Skeletal muscle tissue (tissue), 4 donors: Measurements from ENCODE around the gene CHMP1B. TPM values are rescaled to one million over a fixed set of nuclear protein-coding genes. Genes with fewer than 3 reads are reported as not detected.
A peak's percentile ranks its signal among the peaks of the same experiment; 100 is the strongest.

Experiments used
- H3K27ac ChIP-seq: one replicate; pipeline ENCODE4 v1.7.0; 2013; ENCODE audit warnings: mild to moderate bottlenecking, low read depth, low read length, inconsistent platforms
- H3K27me3 ChIP-seq, 3 donors: one replicate each; pipeline ENCODE4 v1.7.0; 2013; ENCODE audit warnings: low read length in 3 of 3; ENCODE audit not compliant: control insufficient read depth in 3 of 3, insufficient read depth in 3 of 3
- H3K36me3 ChIP-seq, 3 donors: one replicate each; pipeline ENCODE4 v1.7.0; 2013; ENCODE audit warnings: low read length in 3 of 3; ENCODE audit not compliant: control insufficient read depth in 3 of 3, insufficient read depth in 3 of 3
- H3K4me1 ChIP-seq, 3 donors: one replicate each; pipeline ENCODE4 v1.7.0; 2013; ENCODE audit warnings: low read length in 3 of 3, mild to moderate bottlenecking in 3 of 3; ENCODE audit not compliant: control insufficient read depth in 3 of 3, insufficient read depth in 3 of 3
- H3K4me3 ChIP-seq, 3 donors: one replicate each; pipeline ENCODE4 v1.7.0; 2013; ENCODE audit warnings: low read length in 3 of 3
- H3K9ac ChIP-seq, 3 donors: one replicate each; pipeline ENCODE4 v1.7.0; 2013; ENCODE audit warnings: low read length in 3 of 3, mild to moderate bottlenecking in 3 of 3, moderate library complexity in 2 of 3, low read depth in 1 of 3
- H3K9me3 ChIP-seq, 3 donors: one replicate each; pipeline ENCODE4 v1.7.0; 2013; ENCODE audit warnings: low read length in 3 of 3; ENCODE audit not compliant: control insufficient read depth in 3 of 3
- total RNA-seq: library from RNA; depleted of rRNA; stranded (reverse); fragments of >200 nt; gene quantifications from one replicate; pipeline ENCODE4 v1.2.3, GENCODE V29; 2014
- donor health status: Osteomylitis.

Gene CHMP1B
- total RNA-seq, 1 donor from 2014 or later: 29.2 TPM

- Histone ChIP-seq H3K4me3 (no peak overlapping the region), H3K27ac (no peak overlapping the region), H3K27me3 (no peaks in the 10 kb centered on the region), H3K9me3 (no peaks in the 10 kb centered on the region), H3K36me3 (no peaks in the 10 kb centered on the region), H3K9ac (no peak overlapping the region), H3K4me1 (no peaks in the 10 kb centered on the region)
Measured at GRCh38 chr18:11834772-11835171, 16.4 kb upstream of the CHMP1B start.

GRCh38 chr18:11839556-11839955 lies 11.7 kb upstream of the CHMP1B start:
- H3K27me3 ChIP-seq: no peaks in the 10 kb centered on the region
- no peaks in the 10 kb centered on the region for H3K4me1 ChIP-seq
- no peak overlapping the region for H3K9ac ChIP-seq
- no peaks in the 10 kb centered on the region for H3K36me3 ChIP-seq
- H3K27ac ChIP-seq: no peak overlapping the region
- no peak overlapping the region for H3K4me3 ChIP-seq
- no peaks in the 10 kb centered on the region for H3K9me3 ChIP-seq

- H3K27ac ChIP-seq: no peak overlapping the region
- no peak overlapping the region for H3K4me3 ChIP-seq
- no peaks in the 10 kb centered on the region for H3K36me3 ChIP-seq
- no peaks in the 10 kb centered on the region for H3K9me3 ChIP-seq
- H3K27me3 ChIP-seq: no peaks in the 10 kb centered on the region
- no peaks in the 10 kb centered on the region for H3K4me1 ChIP-seq
- H3K9ac ChIP-seq: no peak overlapping the region
Measured at GRCh38 chr18:11840493-11840892, 10.7 kb upstream of the CHMP1B start.

GRCh38 chr18:11842562-11842961 lies 8.7 kb upstream of the CHMP1B start:
- H3K4me3 ChIP-seq: no peak overlapping the region
- no peaks in the 10 kb centered on the region for H3K9me3 ChIP-seq
- no peaks in the 10 kb centered on the region for H3K27me3 ChIP-seq
- H3K9ac ChIP-seq: no peak overlapping the region
- no peaks in the 10 kb centered on the region for H3K36me3 ChIP-seq
- no peak overlapping the region for H3K27ac ChIP-seq
- H3K4me1 ChIP-seq: no peaks in the 10 kb centered on the region

- Histone ChIP-seq H3K27ac (no peak overlapping the region), H3K4me3 (no peak overlapping the region), H3K27me3 (no peaks in the 10 kb centered on the region), H3K36me3 (no peaks in the 10 kb centered on the region), H3K9me3 (no peaks in the 10 kb centered on the region), H3K9ac (no peak overlapping the region), H3K4me1 (peaks cover under 1 to 2% (median 1%) of the 10 kb centered on the region in 3 donors)
Measured at GRCh38 chr18:11844436-11844835, 6.8 kb upstream of the CHMP1B start.

GRCh38 chr18:11845654-11846053 lies 5.6 kb upstream of the CHMP1B start:
- Histone ChIP-seq H3K27me3 (no peaks in the 10 kb centered on the region), H3K36me3 (no peaks in the 10 kb centered on the region), H3K4me3 (no peak overlapping the region), H3K9me3 (no peaks in the 10 kb centered on the region), H3K4me1 (peaks cover 8 to 11% (median 8%) of the 10 kb centered on the region in 3 donors), H3K9ac (no peak overlapping the region), H3K27ac (no peak overlapping the region)

GRCh38 chr18:11847811-11848210 lies 3.4 kb upstream of the CHMP1B start:
- Histone ChIP-seq H3K27me3 (no peaks in the 10 kb centered on the region), H3K9ac (no peak overlapping the region), H3K4me3 (no peak overlapping the region), H3K36me3 (no peaks in the 10 kb centered on the region), H3K27ac (no peak overlapping the region), H3K9me3 (no peaks in the 10 kb centered on the region), H3K4me1 (peaks cover 8 to 12% (median 11%) of the 10 kb centered on the region in 3 donors)

- H3K27ac ChIP-seq: peak overlapping the region; percentile 94
- peak overlapping the region; percentile 86 to 96 (median 94) for H3K9ac ChIP-seq
- peak overlapping the region; percentile 94 to 99 (median 95) for H3K4me3 ChIP-seq
Measured at GRCh38 chr18:11849279-11849678, 1.9 kb upstream of the CHMP1B start.

GRCh38 chr18:11849841-11850634 lies 1.2 kb upstream of the CHMP1B start:
- Histone ChIP-seq H3K27ac (peak overlapping the region; percentile 94), H3K9me3 (no peaks in the 10 kb centered on the region), H3K36me3 (no peaks in the 10 kb centered on the region), H3K4me1 (peaks cover 17 to 25% (median 18%) of the 10 kb centered on the region in 3 donors), H3K27me3 (no peaks in the 10 kb centered on the region), H3K4me3 (peak overlapping the region; percentile 94 to 99 (median 95)), H3K9ac (peak overlapping the region; percentile 86 to 96 (median 94))

More at GRCh38 chr18:11849279-11849678, 1.9 kb upstream of the CHMP1B start:
- Histone ChIP-seq H3K9me3 (no peaks in the 10 kb centered on the region), H3K36me3 (no peaks in the 10 kb centered on the region), H3K27me3 (no peaks in the 10 kb centered on the region), H3K4me1 (peaks cover 17 to 25% (median 18%) of the 10 kb centered on the region in 3 donors)

GRCh38 chr18:11850821-11851145 lies 430 bp upstream of the CHMP1B start:
- peaks cover 17 to 25% (median 18%) of the 10 kb centered on the region in 3 donors for H3K4me1 ChIP-seq
- peak overlapping the region; percentile 94 for H3K27ac ChIP-seq
- peak overlapping the region; percentile 86 to 96 (median 94) for H3K9ac ChIP-seq
- no peaks in the 10 kb centered on the region for H3K27me3 ChIP-seq
- H3K9me3 ChIP-seq: no peaks in the 10 kb centered on the region
- H3K36me3 ChIP-seq: no peaks in the 10 kb centered on the region
- H3K4me3 ChIP-seq: peak overlapping the region; percentile 94 to 99 (median 95)
